Fibroblast of lung (primary cell): ENCODE data around the gene CUL1.

ENCODE experiments used
- CTCF ChIP-seq, 2 donors: IDR thresholded peaks in 1 of 2; conservative IDR thresholded peaks in 1 of 2; 1 replicate in 1 of 2; 2 replicates in 1 of 2; pipeline ENCODE4 v1.5.1; 2011 to 2012; ENCODE audit warnings: low read length in 2 of 2, control low read depth in 1 of 2, inconsistent platforms in 1 of 2, low read depth in 1 of 2, mild to moderate bottlenecking in 1 of 2
- EZH2 ChIP-seq: IDR thresholded peaks from 2 replicates; pipeline ENCODE4 v1.5.1; 2012; ENCODE audit warnings: low read length, control low read depth, mild to moderate bottlenecking; ENCODE audit errors: missing control alignments

- no peak for TF ChIP-seq CTCF (conservative IDR thresholded peaks at IDR 0.05 in 1 of 2, IDR thresholded peaks at IDR 0.05 in 1 of 2; ENCODE audit: low read depth in 1 of 2, low read length in 2 of 2)
- TF ChIP-seq EZH2 = no peak
These were observed 26.7 kb upstream of the CUL1 start for GRCh38 chr7:148672041-148672440.
